GM21576 (cell line): ENCODE results near the gene ZDHHC11B.
A peak's percentile ranks its signal among the peaks of the same experiment; 100 is the strongest.
"Not testable (repeated sequence)": the region's sequence is repeated elsewhere in the genome, so short reads cannot be mapped to it uniquely, and the experiment has no call there.

ENCODE experiments used
- ATAC-seq: cut with Tn5 transposase; IDR thresholded peaks from one replicate; pipeline ENCODE4 v1.9.1; 2021; ENCODE audit warnings: mild to moderate bottlenecking, moderate library complexity; ENCODE audit not compliant: unreplicated experiment

The ZDHHC11B gene

GRCh38 chr5:723309-723708 lies 61.2 kb downstream of the ZDHHC11B start:
- ATAC-seq: not testable (repeated sequence)

DNA sequence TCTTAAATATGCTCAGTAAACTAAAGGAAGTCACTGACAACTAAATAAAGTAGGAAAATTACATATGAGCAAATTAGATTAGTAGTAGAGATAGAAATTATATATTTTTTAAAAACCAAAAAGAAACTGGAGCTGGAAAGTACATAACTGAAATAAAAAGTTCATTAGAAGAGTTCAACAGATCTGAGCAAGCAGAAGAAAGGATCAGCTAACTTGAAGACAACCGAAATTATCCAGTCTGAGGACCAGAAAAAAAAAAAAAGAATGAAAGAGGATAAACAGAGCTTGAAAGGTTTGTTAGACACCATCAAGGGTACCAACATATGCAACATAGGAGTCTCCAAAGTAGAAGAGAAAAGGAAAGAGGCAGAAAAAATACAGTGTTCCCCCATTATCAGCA lies 65.2 kb downstream of the ZDHHC11B start:
- not testable (repeated sequence) for ATAC-seq

DNA sequence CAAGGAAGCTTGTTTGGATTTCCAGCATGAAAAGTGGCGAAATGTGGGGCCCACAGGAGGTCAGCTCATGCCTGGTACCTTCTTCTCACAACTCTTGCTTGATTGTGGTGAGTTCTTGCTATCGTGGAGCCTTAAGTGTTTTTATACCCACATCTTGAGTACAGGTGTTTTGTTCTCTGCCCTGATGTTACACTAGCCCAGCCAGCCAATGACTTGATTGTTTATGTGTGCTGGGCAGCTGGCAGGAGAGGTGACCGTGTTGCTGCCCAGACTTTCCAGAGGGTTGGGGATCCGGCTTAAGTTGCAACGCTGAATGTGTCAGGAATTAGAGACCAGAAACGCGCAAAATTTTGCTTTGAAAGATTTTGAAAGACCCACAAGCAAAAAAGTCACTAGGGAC lies 67.4 kb downstream of the ZDHHC11B start:
- no peak for ATAC-seq

DNA sequence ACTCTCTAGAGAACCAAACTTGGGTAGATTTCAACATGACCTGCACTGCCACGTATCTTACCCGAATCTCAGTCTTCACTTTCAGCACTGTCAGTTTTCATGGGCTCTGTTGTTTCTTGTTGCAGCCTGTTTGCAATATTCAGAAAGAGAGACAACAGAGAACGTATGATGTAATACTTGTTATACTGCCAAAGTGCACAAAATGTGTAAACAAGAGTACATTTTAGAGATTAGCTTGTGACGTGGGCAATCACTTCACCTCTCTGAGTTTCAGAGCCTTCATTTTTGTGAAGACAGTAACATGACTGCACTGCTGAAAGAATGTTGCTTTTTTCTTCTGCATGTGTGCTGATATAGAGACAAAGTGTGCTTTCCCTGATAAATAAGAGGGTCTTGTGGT lies 67.8 kb downstream of the ZDHHC11B start:
- not testable (repeated sequence) for ATAC-seq

DNA sequence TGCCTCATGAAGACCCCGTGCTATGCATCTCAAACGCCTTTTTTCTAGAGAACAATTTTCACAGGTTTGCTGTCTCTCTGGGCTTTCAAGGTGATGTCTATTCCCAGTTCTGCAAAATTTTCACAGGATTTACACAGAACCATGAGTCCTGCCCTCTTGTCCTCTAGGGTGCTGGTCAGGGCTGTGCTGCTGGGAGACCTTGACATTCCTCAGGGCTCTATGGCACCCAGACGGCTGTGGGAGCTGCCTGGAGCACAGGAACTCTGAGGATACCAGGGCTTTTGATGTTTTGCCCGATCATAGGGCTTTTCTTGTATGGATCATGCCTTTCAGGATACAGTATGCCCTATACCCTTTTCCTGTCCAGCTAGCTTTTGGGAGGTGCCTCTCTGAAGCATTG lies 68.9 kb downstream of the ZDHHC11B start:
- ATAC-seq: not testable (repeated sequence)

GRCh38 chr5:714215-715118 lies 70.1 kb downstream of the ZDHHC11B start:
- not testable (repeated sequence) for ATAC-seq

GRCh38 chr5:713686-714085 lies 70.8 kb downstream of the ZDHHC11B start:
- not testable (repeated sequence) for ATAC-seq

DNA sequence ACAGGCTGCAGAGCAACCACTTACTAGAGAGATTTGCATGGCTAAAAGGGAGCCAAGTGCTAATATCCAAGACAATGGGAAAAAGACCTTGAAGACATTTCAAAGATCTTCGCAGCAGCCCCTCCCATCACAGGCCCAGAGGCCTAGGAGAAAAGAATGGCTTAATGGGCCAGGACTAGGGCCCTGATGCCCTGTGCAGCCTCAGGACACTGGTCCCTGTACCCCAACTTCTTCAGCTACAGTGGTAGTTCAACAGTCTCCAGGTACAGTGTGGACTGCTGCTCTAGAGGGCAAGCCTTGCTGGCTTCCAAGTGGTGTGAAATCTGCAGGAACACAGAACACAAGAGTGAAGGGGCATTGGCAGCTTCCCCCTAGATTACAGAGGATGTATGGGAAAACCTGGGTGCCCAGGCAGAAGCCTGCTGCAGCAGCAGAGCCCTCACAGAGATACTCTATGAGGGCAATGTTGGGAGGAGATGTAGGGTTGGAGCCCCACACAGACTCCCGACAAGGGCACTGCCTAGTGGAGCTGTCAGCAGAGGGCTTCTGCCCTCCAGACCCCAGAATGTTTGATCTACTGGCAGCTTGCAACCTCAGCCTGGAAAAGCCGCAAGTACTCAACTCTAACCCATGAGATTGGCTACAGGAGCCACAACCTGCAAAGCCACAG lies 75.5 kb downstream of the ZDHHC11B start:
- not testable (repeated sequence) for ATAC-seq

DNA sequence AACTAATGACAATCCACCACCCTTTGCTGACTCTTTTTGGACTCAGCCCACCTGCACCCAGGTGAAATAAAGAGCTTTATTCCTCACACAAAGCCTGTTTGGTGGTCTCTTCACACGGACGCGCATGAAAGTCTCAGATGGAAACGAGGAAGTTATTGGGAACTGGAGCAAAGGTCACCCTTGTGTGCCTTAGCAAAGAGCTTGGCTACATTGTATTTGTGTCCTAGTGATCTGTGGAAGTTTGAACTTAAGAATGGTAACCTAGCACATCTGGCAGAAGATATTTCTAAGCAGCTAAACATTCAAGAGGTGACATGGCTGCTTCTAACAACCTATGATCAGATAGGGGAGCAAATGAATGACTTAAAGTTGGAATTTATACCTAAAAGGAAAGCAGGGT lies 76.2 kb downstream of the ZDHHC11B start:
- ATAC-seq: not testable (repeated sequence)

DNA sequence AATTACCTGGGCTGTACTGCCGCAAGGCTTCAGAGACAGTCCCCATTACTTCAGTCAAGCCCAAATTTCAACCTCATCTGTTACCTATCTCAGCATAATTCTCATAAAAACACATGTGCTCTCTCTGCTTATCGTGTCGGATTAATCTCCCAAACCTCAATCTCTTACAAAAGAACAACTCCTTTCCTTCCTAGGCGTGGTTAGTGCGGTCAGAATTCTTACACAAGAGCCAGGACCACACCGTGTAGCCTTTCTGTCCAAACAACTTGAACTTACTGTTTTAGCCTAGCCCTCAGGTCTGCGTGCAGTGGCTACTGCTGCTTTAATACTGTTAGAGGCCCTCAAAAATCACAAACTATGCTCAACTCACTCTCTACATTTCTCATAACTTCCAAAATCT lies 78.4 kb downstream of the ZDHHC11B start:
- not testable (repeated sequence) for ATAC-seq

GRCh38 chr5:696753-697702 lies 87.5 kb downstream of the ZDHHC11B start:
- not testable (repeated sequence) for ATAC-seq

GRCh38 chr5:696191-696590 lies 88.3 kb downstream of the ZDHHC11B start:
- not testable (repeated sequence) for ATAC-seq

GRCh38 chr5:695475-695874 lies 89.1 kb downstream of the ZDHHC11B start:
- ATAC-seq: not testable (repeated sequence)

DNA sequence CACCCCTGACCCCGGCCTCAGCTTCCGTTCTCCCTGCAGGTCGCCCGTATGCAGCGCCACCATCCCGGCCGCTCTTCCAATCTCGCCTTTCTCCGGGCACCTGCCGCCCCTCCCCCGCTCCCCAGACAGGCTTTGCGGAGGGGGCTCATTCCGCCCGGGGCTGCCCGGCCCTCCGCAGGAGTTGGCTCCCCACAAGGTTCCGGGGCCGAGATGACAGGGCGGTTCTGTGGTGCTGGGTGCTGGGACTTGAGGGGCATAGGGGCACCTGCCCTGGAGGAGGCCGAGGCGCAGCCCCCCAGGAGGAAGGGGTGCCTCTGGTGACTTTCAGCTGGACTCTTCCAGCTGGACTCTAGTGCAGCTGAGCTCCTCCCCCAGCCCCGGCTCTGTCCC lies 90.5 kb downstream of the ZDHHC11B start:
- ATAC-seq: not testable (repeated sequence)

- peak; percentile 49 for ATAC-seq
Observed at GRCh38 chr5:693271-694041, 91.1 kb downstream of the ZDHHC11B start, which contains the start of gene TPPP. TSS of gene TPPP (minus strand) at chr5:693352. CDS start at chr5:678060, 15,292 bp downstream.

- ATAC-seq: peak; percentile 17
Observed at GRCh38 chr5:692529-693041, 91.9 kb downstream of the ZDHHC11B start.

GRCh38 chr5:691817-692528 lies 92.6 kb downstream of the ZDHHC11B start:
- no peak for ATAC-seq

DNA sequence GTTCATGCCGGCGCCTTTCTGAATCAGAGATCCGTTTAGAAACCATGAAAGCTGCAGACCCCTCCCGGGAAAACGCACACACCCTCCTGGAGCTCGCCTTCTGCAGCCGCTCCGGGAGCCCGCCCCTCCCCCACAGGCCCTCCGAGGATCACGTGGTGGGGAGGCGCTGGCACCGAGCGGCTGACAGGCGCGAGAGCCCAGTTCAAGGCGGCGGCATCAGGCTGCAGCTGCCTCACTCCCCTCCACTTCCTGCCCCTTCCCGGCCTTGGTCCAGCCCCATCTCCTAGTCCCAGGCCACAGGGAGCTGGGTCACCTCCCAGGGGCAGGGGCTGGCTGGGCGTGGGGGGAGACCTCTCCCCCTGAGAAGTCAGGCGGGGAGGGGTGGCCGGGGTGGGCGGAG lies 93.5 kb downstream of the ZDHHC11B start:
- not testable (repeated sequence) for ATAC-seq

- not testable (repeated sequence) for ATAC-seq
Observed at GRCh38 chr5:690293-690692, 94.2 kb downstream of the ZDHHC11B start.
